ENCODE data around the gene ATG13. TPM values are rescaled to one million over a fixed set of nuclear protein-coding genes. Genes with fewer than 3 reads are reported as not detected.

Gene ATG13
- total RNA-seq, 1 experiment from 2014 or later = 69.2 TPM

GRCh38 chr11:46679241-46680163, 62.1 kb downstream of the ATG13 start:
- H3K27me3 ChIP-seq (ENCODE audit: insufficient read depth, low read length) = no peaks in the 10 kb centered on the region
- H4K20me1 ChIP-seq (ENCODE audit: insufficient read depth) = no peaks in the 10 kb centered on the region
- ChIA-PET CTCF (no interaction called here), POLR2A (no interaction called here), RAD21 (ENCODE audit: low non-redundant PET in 1 of 2, low total read pairs in 2 of 2, uncharacterized antibody in 2 of 2, unreplicated experiment in 2 of 2) (no interaction called here)
- BruUV-seq (replicated peaks) = no TSS peak
- TF ChIP-seq TCF7L2 (IDR thresholded peaks at IDR 0.05; ENCODE audit: borderline replicate concordance, extremely low read depth, insufficient read depth, insufficient read length) (no peak), ATF3 (IDR thresholded peaks at IDR 0.05) (no peak), CBX3 (IDR thresholded peaks at IDR 0.05; ENCODE audit: low read depth) (no peak), RAD21 (IDR thresholded peaks at IDR 0.05; ENCODE audit: low read depth) (no peak), POLR2A (IDR thresholded peaks at IDR 0.05; ENCODE audit: borderline replicate concordance, extremely low read depth, insufficient read depth, insufficient read length) (no peak)
- 0 out of 4 replicates have a peak, but pooled peaks cover 0 to 4% of the 10 kb centered on the region in 2 experiments for H3K36me3 ChIP-seq (ENCODE audit: control insufficient read depth in 1 of 2, insufficient read depth in 2 of 2, low read length in 2 of 2)
- H3K4me2 ChIP-seq (ENCODE audit: low read length) = no peak overlapping the region
- intact Hi-C loops (cut with micrococcal nuclease) = no loop called here
- no peak overlapping the region for H3K9ac ChIP-seq (ENCODE audit: low read length)
- no peak for DNase-seq (ENCODE audit: low read depth, low spot score)
- H3K27ac ChIP-seq (ENCODE audit: low read depth, low read length) = no peak overlapping the region
- no peak overlapping the region for H2AFZ ChIP-seq (ENCODE audit: low read depth, low read length, poor library complexity, severe bottlenecking)
- ATAC-seq = no peak
- no peaks in the 10 kb centered on the region for H3K79me2 ChIP-seq (ENCODE audit: insufficient read depth, low read length)
- no peaks in the 10 kb centered on the region for H3K9me2 ChIP-seq (ENCODE audit: insufficient read depth)
- H3K4me1 ChIP-seq (ENCODE audit: control insufficient read depth in 1 of 2, insufficient read depth in 2 of 2, low read length in 2 of 2) = peaks cover 4 to 25% of the 10 kb centered on the region in 2 experiments
- H3K4me3 ChIP-seq (replicated peaks in 1 of 2; ENCODE audit: low read depth in 1 of 2, low read length in 2 of 2) = no peak overlapping the region
- no peaks in the 10 kb centered on the region for H3K9me3 ChIP-seq (ENCODE audit: control insufficient read depth in 1 of 2, insufficient read depth in 1 of 2, low read depth in 1 of 2, low read length in 2 of 2)

- Histone ChIP-seq H3K4me1 (ENCODE audit: control insufficient read depth in 1 of 2, insufficient read depth in 2 of 2, low read length in 2 of 2) (peaks cover 4 to 22% of the 10 kb centered on the region in 2 experiments), H3K9me2 (ENCODE audit: insufficient read depth) (no peaks in the 10 kb centered on the region), H3K79me2 (ENCODE audit: insufficient read depth, low read length) (no peaks in the 10 kb centered on the region), H3K36me3 (ENCODE audit: control insufficient read depth in 1 of 2, insufficient read depth in 2 of 2, low read length in 2 of 2) (0 out of 4 replicates have a peak, but pooled peaks cover 0 to 4% of the 10 kb centered on the region in 2 experiments), H2AFZ (ENCODE audit: low read depth, low read length, poor library complexity, severe bottlenecking) (no peak overlapping the region), H4K20me1 (ENCODE audit: insufficient read depth) (no peaks in the 10 kb centered on the region), H3K4me3 (replicated peaks in 1 of 2; ENCODE audit: low read depth in 1 of 2, low read length in 2 of 2) (no peak overlapping the region), H3K27me3 (ENCODE audit: insufficient read depth, low read length) (no peaks in the 10 kb centered on the region), H3K27ac (ENCODE audit: low read depth, low read length) (no peak overlapping the region), H3K4me2 (ENCODE audit: low read length) (no peak overlapping the region), H3K9ac (ENCODE audit: low read length) (no peak overlapping the region), H3K9me3 (ENCODE audit: control insufficient read depth in 1 of 2, insufficient read depth in 1 of 2, low read depth in 1 of 2, low read length in 2 of 2) (no peaks in the 10 kb centered on the region)
- no peak for DNase-seq (ENCODE audit: low read depth, low spot score)
- TF ChIP-seq EZH2phosphoT487 (IDR thresholded peaks at IDR 0.05; ENCODE audit: borderline replicate concordance) (no peak), YY1 (IDR thresholded peaks at IDR 0.05; ENCODE audit: extremely low read depth, insufficient replicate concordance, low read depth, low read length) (no peak), ZNF274 (IDR thresholded peaks at IDR 0.05; ENCODE audit: low read depth, low read length) (no peak), ZBTB33 (IDR thresholded peaks at IDR 0.05; ENCODE audit: extremely low read depth, insufficient replicate concordance, low read length) (no peak), ELF1 (IDR thresholded peaks at IDR 0.05; ENCODE audit: borderline replicate concordance, low read depth) (no peak), ZFX (IDR thresholded peaks at IDR 0.05) (no peak), POLR2A (IDR thresholded peaks at IDR 0.05; ENCODE audit: borderline replicate concordance, extremely low read depth, insufficient read depth, insufficient read length) (no peak), CTCF (IDR thresholded peaks at IDR 0.05 in 2 of 3, conservative IDR thresholded peaks at IDR 0.05 in 1 of 3; ENCODE audit: borderline replicate concordance in 1 of 3, insufficient read depth in 1 of 3, low read depth in 2 of 3, low read length in 2 of 3) (no peak), RAD21 (IDR thresholded peaks at IDR 0.05; ENCODE audit: low read depth) (no peak)
- no TSS peak for BruUV-seq (replicated peaks)
- no peak for ATAC-seq
- ChIA-PET POLR2A (no interaction called here), CTCF (no interaction called here), RAD21 (ENCODE audit: low non-redundant PET in 1 of 2, low total read pairs in 2 of 2, uncharacterized antibody in 2 of 2, unreplicated experiment in 2 of 2) (no interaction called here)
- intact Hi-C loops (cut with micrococcal nuclease) = no loop called here
These were observed 62.9 kb downstream of the ATG13 start for GRCh38 chr11:46680164-46680760.
